Vagina (tissue), 2 donors: Measurements from ENCODE around the gene KIRREL3. TPM values are rescaled to one million over a fixed set of nuclear protein-coding genes. Genes with fewer than 3 reads are reported as not detected.

Experiments used
- DNase-seq, 2 donors: peaks; one replicate each; pipeline ENCODE4 v3.0.0-alpha.2; 2017; ENCODE audit errors: extremely low spot score in 2 of 2
- H3K27ac ChIP-seq: fragments of 200-600 bp; sonication (generic); one replicate; pipeline ENCODE4 v1.5.1; 2019
- H3K27me3 ChIP-seq: fragments of 200-600 bp; sonication (generic); one replicate; pipeline ENCODE4 v1.5.1; 2019
- H3K36me3 ChIP-seq, 2 donors: fragments of 200-600 bp; sonication (generic); one replicate each; pipeline ENCODE4 v1.5.1; 2017 to 2019
- H3K4me1 ChIP-seq: fragments of 200-600 bp; sonication (generic); one replicate; pipeline ENCODE4 v1.5.1; 2019
- H3K4me3 ChIP-seq, 2 donors: fragments of 200-600 bp; sonication (generic); 1 replicate in 1 of 2; 2 replicates in 1 of 2; pipeline ENCODE4 v1.5.1; 2016 to 2019
- H3K9me3 ChIP-seq: fragments of 200-600 bp; sonication (generic); one replicate; pipeline ENCODE4 v1.5.1; 2019
- CTCF ChIP-seq, 3 experiments: fragments of 450-650 bp in 2 of 3; fragments of 200-600 bp in 1 of 3; sonication (generic) in 1 of 3; IDR thresholded peaks; one replicate each; pipeline ENCODE4 v1.5.1; 2017 to 2019; ENCODE audit warnings: antibody characterized with exemption in 3 of 3, mild to moderate bottlenecking in 2 of 3, moderate library complexity in 2 of 3
- POLR2A ChIP-seq, 2 donors: fragments of 450-650 bp; IDR thresholded peaks; one replicate each; pipeline ENCODE4 v1.6.1; 2017; ENCODE audit warnings: antibody characterized with exemption in 2 of 2, mild to moderate bottlenecking in 2 of 2, moderate library complexity in 2 of 2
- POLR2AphosphoS5 ChIP-seq, 2 donors: sonication (generic); formaldehyde crosslinking; IDR thresholded peaks; one replicate each; pipeline ENCODE4 v1.9.0; 2017; ENCODE audit warnings: antibody characterized with exemption in 2 of 2, mild to moderate bottlenecking in 2 of 2, low read depth in 1 of 2; ENCODE audit not compliant: insufficient read depth in 1 of 2
- intact Hi-C: fragments of 100-400 bp; cut with DNase I; formaldehyde crosslinking; loops from one replicate; pipeline ENCODE4 v1.15.1; 2023
- total RNA-seq: library from RNA; depleted of rRNA; stranded (reverse); fragments of >200 nt; gene quantifications from one replicate; pipeline ENCODE4 v1.2.3, GENCODE V29; 2016

The KIRREL3 gene
- total RNA-seq, 1 donor from 2014 or later: not detected

DNA sequence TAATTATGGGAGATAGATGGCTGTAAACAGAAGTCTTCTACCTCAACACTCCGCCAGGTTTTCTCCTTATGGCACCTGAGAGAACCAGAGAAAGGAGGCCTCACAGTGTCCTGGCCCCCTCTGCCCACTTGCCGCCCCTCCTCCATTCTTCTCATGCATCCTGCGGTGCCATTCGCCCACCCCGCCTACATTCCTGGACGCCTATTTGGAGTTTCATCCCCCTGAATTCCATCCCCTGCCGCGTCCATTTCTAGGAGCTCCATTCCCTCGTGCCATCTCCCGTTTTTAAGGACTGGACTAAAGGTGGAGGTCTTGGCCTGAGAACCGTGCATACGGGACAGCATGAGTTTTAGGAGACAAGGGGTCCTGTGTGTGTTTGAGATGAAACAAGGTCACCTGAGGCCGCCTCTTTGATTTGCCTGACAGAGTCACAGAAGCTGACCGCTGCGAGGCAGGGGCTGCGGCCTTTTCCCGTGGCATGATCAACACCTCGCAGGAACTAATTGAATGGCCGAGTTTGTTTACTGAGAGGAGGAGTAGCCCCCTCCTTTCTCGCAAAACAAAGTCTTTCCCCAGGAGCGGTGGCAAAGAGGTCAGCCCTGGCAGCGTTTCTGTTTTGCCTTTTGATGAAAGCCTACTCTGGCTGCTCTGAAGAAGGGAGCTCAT lies 398.9 kb downstream of the KIRREL3 start:
- Histone ChIP-seq H3K27ac (no peak overlapping the region), H3K4me1 (no peaks in the 10 kb centered on the region), H3K27me3 (no peaks in the 10 kb centered on the region), H3K36me3 (no peaks in the 10 kb centered on the region), H3K4me3 (no peak overlapping the region), H3K9me3 (no peaks in the 10 kb centered on the region)
- no peak for TF ChIP-seq POLR2AphosphoS5 (IDR thresholded peaks at IDR 0.05; ENCODE audit: insufficient read depth in 1 of 2, low read depth in 1 of 2)
- TF ChIP-seq POLR2A (IDR thresholded peaks at IDR 0.05): no peak
- no peak for TF ChIP-seq CTCF (IDR thresholded peaks at IDR 0.05)
- no peak for DNase-seq
- intact Hi-C loops: no loop called here

DNA sequence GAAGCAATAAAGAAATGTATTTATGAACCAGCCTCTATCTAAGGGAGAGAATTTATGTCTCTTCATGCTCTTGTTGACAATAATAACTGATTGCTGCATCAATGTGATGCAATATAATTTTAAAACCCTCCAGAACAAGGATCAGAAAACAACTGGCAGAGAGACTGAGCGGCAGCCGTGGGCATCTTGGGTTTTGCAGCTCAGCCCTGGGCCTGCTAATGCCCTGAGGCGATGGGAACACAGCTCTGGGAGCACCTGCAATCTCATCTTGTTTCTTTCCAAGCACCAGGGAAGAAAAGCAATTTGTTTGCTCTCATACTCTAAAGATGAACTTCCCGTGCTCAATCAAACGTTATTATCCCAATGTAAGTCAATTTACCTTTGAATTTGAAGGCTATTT lies 399.4 kb downstream of the KIRREL3 start:
- Histone ChIP-seq H3K27me3 (no peaks in the 10 kb centered on the region), H3K27ac (no peak overlapping the region), H3K4me3 (no peak overlapping the region), H3K4me1 (no peaks in the 10 kb centered on the region), H3K9me3 (no peaks in the 10 kb centered on the region), H3K36me3 (no peaks in the 10 kb centered on the region)
- TF ChIP-seq CTCF (IDR thresholded peaks at IDR 0.05): no peak
- no peak for TF ChIP-seq POLR2A (IDR thresholded peaks at IDR 0.05)
- TF ChIP-seq POLR2AphosphoS5 (IDR thresholded peaks at IDR 0.05; ENCODE audit: insufficient read depth in 1 of 2, low read depth in 1 of 2): no peak
- intact Hi-C loops: no loop called here
- DNase-seq: no peak

DNA sequence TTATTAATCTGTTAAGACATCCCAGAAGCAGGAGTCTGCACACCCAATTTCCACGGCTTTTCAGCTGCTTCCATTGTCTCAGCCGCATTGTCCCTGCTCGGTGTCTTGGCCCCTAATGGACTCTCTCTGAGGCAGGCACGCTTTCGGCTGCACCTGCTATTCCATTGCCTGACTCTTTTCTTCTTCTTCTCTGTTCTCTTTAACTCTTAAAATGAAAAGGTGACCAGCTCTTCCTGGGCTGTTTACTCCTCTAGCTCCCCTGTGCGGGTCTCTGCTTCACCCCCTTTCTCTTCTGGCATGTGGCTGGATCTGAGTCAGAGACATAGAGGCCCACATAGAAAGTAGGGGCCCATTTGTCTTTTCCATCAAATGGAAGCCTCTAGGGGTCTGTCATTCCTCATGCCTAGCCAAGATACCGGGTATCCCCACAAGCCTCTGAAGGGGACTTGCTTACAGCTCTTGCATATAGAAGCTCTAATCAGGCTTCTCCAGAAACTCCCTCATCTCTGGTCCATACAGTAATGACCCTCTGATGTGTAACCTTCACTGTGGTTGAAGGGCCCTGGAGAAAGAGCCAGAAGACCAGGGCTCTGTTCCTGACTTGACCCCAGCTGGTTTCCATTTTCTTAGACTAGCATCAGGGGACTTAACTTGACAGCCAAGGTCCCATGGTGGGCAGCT lies 401.2 kb downstream of the KIRREL3 start:
- no peak for DNase-seq
- H3K27ac ChIP-seq: no peak overlapping the region
- H3K4me1 ChIP-seq: no peaks in the 10 kb centered on the region
- no peaks in the 10 kb centered on the region for H3K27me3 ChIP-seq
- intact Hi-C loops: no loop called here
- no peaks in the 10 kb centered on the region for H3K9me3 ChIP-seq
- TF ChIP-seq CTCF (IDR thresholded peaks at IDR 0.05) (no peak), POLR2AphosphoS5 (IDR thresholded peaks at IDR 0.05; ENCODE audit: insufficient read depth in 1 of 2, low read depth in 1 of 2) (no peak), POLR2A (IDR thresholded peaks at IDR 0.05) (no peak)
- no peaks in the 10 kb centered on the region for H3K36me3 ChIP-seq
- H3K4me3 ChIP-seq: no peak overlapping the region

- intact Hi-C loops: no loop called here
These were observed 402.0 kb downstream of the KIRREL3 start for GRCh38 chr11:126598344-126599216.

More at GRCh38 chr11:126598344-126599216, 402.0 kb downstream of the KIRREL3 start:
- no peak overlapping the region for H3K4me3 ChIP-seq
- no peaks in the 10 kb centered on the region for H3K36me3 ChIP-seq
- no peaks in the 10 kb centered on the region for H3K27me3 ChIP-seq
- no peaks in the 10 kb centered on the region for H3K4me1 ChIP-seq
- DNase-seq: no peak
- TF ChIP-seq POLR2AphosphoS5 (IDR thresholded peaks at IDR 0.05; ENCODE audit: insufficient read depth in 1 of 2, low read depth in 1 of 2): no peak
- no peak for TF ChIP-seq POLR2A (IDR thresholded peaks at IDR 0.05)
- no peak for TF ChIP-seq CTCF (IDR thresholded peaks at IDR 0.05)
- no peaks in the 10 kb centered on the region for H3K9me3 ChIP-seq
- H3K27ac ChIP-seq: no peak overlapping the region
